GM21723 (cell line): ENCODE data around the gene TMUB1.

ENCODE experiments used
- ATAC-seq: cut with Tn5 transposase; IDR thresholded peaks from one replicate; pipeline ENCODE4 v1.9.1; 2021; ENCODE audit warnings: mild to moderate bottlenecking, moderate library complexity; ENCODE audit not compliant: unreplicated experiment

The TMUB1 gene

GRCh38 chr7:151104411-151105235 lies 21.3 kb upstream of the TMUB1 start:
- ATAC-seq = no peak

GRCh38 chr7:151103973-151104372 lies 20.7 kb upstream of the TMUB1 start:
- no peak for ATAC-seq

- ATAC-seq = no peak
Observed at GRCh38 chr7:151102991-151103390, 19.7 kb upstream of the TMUB1 start.

- no peak for ATAC-seq
Observed at GRCh38 chr7:151101621-151102396, 18.5 kb upstream of the TMUB1 start.

DNA sequence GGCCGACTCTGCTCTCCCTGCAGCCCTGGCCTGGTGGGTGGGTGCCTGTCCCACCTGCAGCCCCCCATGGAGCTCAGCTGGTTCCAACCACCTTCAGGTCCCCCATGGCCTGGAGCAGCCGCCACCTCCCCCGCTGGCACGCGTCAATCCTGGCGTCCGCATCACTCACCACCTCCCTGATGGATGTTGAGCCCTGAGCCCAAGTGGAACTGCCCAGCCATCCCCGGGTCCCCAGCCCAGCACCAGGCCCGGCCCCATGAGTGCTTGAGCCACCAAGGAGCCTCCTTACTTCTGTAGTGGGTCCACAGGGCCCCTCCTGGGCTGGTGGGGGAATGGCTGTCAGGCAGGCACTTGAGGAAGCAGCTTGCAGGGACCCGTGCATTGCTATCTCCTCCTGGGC lies 17.6 kb upstream of the TMUB1 start:
- ATAC-seq = no peak

DNA sequence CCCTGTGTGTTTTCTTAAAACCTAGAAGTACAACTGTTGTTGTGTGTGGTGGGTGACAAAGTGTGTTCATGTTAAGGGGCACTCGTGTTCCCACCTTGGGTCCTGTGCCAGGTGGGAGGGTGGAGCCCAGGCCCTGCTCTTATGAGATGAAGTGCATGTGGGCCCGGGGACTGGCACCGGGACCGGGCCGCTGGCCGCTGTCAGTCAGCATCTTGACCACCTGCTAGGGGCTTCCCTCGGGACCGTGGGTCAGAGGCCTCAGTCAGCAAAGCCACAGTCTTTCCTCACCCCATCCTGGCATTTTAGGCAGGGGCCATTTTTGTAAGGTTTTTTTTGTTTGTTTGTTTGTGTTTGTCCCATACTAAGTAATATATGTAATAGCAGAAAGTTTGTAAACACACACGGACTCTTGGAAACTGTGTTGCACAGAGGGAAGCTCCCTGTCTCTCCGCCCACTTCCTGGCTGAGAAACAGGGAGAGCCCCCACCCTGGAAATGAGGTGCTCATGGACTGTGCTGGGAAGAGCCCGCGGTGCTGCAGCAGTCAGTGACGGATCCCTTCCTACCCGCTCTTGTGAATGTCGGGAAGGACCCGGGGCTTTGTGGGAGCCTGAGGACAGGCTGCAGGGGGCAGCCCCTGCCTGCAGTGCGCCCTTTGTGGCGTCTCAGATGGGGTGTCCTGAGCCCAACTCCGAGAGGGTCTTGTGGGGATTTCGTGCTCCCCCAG lies 16.4 kb upstream of the TMUB1 start:
- no peak for ATAC-seq

DNA sequence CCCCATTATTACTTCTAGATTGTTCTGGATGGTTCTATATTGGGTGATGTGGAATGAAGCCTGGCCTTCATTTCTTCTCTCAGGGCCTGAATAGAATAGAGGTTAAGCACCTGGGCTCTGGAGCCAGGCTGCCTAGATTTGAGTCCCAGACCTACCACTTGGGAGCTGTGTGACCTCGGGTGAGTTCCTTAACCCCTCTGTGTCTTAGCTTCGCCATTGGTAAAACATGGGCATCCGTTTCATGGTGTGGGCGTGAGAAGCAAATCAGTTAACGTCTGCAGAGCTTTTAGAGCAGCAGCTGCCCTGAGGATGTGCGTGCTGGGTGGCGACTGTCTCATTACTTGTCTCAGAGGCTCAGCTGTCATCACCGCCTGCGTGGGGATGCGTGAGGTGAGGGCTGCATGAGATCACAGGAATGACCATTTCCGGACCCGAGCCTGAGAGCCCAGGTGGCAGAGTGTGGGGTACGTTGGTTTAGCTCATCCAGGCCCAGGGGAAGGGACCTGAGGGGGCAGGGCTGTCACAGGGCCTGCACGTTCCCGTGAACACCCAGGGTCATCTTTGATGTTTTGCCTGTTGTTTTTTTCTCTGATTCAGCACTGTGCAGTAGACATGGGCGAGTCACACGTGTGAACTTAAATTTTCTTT lies 12.7 kb upstream of the TMUB1 start:
- no peak for ATAC-seq

- no peak for ATAC-seq
Observed at GRCh38 chr7:151095123-151095797, 12.0 kb upstream of the TMUB1 start.

- no peak for ATAC-seq
Observed at GRCh38 chr7:151094675-151095074, 11.4 kb upstream of the TMUB1 start.

DNA sequence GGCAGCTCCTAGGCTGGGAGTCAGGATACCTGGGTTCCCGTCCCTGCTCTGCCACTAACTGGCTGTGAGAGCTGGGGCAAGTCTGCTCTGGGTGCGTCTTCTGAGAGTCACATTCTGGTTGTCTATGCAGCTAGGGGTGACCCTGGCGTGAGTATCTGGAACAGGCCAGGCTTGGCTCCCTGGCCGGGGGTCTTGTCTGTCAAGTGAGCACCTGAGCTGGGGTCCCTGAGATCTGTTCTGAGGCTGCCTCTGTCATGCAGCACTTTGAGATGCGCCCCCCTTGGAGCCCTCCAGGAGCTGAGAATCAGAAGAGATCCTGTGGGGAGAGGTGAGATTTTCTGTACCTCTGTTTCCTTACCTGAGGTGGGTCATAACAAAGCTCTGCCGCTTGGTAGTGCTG lies 10.5 kb upstream of the TMUB1 start:
- ATAC-seq = no peak

DNA sequence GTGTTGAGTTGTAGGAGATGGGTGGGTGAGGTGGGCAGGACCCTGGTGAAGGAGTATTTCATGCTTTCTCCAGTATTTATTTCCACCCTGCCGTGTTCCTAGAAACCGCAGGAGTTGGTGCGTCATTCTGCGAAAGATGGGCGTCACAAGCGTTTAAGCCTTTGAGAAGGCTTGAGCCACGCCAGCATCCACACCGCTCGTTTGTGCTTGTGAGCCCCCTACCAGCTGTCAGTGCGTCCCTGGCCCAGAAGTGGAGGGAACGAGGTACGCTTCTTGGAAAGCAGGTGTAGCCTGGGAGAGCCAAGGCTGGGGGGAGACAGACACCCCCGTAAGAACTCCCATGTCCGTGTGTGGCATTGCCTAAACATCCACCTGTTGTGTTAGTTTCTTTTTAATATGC lies 8.7 kb upstream of the TMUB1 start:
- no peak for ATAC-seq

- no peak for ATAC-seq
Observed at GRCh38 chr7:151091431-151091830, 8.1 kb upstream of the TMUB1 start.

GRCh38 chr7:151091003-151091402 lies 7.7 kb upstream of the TMUB1 start:
- ATAC-seq = no peak

- no peak for ATAC-seq
Observed at GRCh38 chr7:151089893-151090730, 6.8 kb upstream of the TMUB1 start.

DNA sequence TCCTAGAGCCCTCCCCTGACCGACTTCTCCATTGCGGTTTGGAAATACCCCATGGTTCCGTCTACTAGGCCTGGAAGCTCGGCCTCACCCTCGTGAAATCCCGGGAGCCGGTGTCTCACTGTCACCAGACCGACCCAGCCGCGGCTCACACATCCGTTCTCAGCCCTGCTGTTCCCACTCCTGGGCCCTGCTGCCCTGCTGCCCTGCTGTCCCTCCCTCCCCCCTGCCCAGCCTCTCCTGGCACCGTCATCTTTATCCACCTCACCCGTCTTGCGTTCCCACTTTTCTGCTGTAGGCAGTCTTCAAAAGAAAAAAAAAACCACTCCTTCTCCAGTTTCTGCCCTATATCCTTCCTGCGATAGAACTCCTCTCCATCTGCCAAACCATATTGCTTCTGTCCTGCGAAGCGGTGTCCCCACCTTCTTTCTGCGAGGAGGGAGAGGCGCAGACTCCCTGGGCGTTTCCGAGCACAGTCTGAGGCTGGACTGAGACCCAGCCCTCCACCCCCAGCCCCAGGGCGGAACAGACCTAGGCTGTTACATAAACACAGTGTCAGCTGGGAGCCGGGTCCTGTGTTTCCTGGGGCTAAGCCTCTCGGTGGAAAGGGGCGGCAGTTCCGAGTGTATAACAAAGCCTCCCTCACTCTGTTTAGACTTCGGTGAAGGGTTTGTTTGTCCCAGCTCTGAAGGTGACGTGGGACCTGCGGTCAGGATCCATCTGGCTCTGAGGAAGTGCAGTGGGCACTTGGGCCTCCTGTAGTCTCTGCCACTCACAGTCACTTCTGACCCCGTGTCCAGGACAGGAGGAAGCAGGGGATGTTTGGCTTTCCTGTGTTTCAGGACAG lies 5.8 kb upstream of the TMUB1 start:
- no peak for ATAC-seq

DNA sequence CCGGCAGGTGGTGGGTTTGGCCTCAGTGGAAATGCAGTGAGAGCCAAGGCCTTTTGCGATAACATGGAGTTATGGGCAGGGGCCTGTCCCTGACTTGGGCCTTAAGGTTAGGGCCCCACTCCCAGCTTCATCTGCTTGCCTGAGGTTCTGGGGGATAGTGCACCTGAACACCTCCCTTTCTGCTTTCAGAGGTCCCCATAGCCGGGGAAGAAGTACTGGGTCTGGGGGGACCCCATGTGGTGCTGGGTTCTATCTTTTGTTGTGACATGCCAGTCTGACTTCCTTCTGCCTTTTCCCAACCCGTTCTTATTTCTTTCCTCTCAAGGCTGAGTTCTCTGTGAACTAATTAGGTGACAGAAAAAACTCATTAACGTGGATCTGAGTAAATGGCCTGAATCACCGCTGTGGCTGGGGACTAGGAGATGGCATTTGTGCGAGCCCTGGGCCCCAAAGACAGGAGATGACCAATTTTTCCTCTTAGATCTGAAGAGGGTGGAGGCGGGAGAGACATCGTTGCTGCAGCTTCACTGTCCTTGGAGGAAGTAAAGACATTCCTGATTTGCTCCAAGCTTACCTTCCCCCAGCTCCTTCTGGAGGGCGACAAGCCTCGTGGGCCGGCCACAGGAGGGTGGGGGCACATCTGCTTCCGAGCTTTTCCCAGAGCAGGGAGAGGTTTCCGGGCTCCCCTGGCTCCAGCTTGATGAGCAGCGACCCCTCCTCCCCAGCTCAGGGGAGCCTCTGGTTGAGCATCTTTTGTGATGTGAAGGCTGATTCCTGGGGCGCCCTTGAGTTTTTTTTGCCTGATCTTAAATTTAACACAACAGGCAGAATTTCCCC lies 4.9 kb upstream of the TMUB1 start:
- no peak for ATAC-seq

GRCh38 chr7:151087245-151088018 lies 4.1 kb upstream of the TMUB1 start:
- peak; percentile 34 for ATAC-seq
